ENCODE results near the gene CCDC9B.

DNA sequence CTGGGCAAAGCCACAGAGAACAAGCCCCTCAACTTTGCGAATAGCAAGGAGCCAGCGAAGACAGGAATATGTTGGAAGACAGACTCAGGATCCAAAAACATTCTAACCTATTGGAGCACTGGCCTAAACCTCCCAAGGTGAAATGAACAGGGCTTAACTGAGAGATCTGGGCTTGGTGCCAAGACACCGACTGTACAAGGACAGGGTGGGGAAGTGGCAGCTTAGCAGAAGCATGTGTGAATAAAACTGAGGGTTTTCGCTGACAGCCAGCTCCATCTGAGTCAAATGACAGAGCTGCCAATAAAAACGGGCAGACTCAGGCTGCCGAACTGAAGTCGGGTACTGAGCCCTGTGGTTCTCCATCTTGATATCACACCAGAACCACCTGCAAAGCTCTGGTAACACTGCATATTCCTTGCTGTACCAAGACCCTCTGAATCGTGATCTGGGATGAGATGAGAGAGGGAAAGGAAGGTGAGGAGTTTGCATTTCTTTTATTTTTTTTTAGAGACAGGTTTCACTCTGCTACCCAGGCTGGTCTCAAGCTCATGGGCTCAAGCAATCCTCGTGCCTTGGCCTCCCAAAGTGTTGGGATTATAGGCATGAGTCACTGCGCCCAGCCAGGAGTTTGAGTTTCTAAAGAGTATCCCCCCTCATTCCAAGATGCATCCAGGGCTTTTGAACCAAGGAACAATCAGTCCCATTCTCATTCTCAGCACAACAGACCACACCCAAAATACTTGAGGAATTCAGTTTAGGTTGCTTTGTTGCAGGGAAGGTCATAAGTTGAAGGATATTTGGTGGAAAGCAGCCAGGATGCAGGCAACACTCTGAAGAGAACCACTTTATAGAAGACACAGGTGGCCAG lies 27.0 kb downstream of the CCDC9B start:
- TF ChIP-seq, protein P1, sequence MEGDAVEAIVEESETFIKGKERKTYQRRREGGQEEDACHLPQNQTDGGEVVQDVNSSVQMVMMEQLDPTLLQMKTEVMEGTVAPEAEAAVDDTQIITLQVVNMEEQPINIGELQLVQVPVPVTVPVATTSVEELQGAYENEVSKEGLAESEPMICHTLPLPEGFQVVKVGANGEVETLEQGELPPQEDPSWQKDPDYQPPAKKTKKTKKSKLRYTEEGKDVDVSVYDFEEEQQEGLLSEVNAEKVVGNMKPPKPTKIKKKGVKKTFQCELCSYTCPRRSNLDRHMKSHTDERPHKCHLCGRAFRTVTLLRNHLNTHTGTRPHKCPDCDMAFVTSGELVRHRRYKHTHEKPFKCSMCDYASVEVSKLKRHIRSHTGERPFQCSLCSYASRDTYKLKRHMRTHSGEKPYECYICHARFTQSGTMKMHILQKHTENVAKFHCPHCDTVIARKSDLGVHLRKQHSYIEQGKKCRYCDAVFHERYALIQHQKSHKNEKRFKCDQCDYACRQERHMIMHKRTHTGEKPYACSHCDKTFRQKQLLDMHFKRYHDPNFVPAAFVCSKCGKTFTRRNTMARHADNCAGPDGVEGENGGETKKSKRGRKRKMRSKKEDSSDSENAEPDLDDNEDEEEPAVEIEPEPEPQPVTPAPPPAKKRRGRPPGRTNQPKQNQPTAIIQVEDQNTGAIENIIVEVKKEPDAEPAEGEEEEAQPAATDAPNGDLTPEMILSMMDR (IDR thresholded peaks at IDR 0.05): no peak
- TF ChIP-seq POLR2AphosphoS5 (IDR thresholded peaks at IDR 0.05): no peak
- TF ChIP-seq POLR2A (IDR thresholded peaks at IDR 0.05): no peak
